ENCODE results near the gene EIF4A3.
A peak's percentile ranks its signal among the peaks of the same experiment; 100 is the strongest.

The EIF4A3 gene

DNA sequence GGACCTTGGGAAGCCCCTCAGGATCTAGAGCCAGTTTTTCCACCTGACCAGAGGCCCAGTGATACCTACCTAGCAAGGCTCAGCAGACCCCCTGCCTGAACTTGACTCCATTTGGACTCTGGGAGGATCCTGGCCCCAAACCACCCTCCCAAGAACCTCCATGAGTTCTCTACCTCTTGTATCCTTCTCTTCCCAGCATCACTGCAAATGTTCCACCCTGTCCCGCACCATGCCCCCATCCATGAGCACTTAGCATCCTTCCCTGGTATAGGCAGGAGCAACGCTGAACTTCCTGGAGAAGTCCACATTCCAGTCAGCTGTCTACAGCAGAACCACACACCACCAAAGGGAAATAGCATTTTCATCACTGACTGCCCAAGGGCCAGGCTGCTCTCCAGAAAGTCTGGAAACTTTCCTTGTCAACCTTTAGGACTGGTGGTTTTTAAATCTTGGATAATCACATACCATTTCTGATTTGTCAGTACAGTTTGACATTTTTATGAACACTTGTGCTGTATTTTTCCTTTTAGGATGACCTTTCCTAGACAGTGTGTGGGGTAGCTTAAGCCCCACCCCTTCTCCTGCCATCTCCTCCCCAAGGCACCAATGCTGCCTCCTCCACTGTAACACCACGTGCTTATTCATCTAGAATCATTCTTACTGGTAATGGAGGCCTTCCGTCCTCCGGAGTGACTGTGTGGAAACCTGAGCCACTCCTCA, 13.9 kb downstream of the EIF4A3 start:
- no peak for DNase-seq (ENCODE audit: low read depth)

- no peak for DNase-seq (ENCODE audit: low read depth)
Measured at GRCh38 chr17:80130992-80131391, 15.9 kb downstream of the EIF4A3 start.

GRCh38 chr17:80129006-80129565, 17.8 kb downstream of the EIF4A3 start:
- DNase-seq (ENCODE audit: low read depth), result no peak

GRCh38 chr17:80126449-80126715, 20.5 kb downstream of the EIF4A3 start:
- DNase-seq (ENCODE audit: low read depth), result no peak

- no peak for DNase-seq (ENCODE audit: low read depth)
Measured at GRCh38 chr17:80125656-80126448, 21.1 kb downstream of the EIF4A3 start.

DNA sequence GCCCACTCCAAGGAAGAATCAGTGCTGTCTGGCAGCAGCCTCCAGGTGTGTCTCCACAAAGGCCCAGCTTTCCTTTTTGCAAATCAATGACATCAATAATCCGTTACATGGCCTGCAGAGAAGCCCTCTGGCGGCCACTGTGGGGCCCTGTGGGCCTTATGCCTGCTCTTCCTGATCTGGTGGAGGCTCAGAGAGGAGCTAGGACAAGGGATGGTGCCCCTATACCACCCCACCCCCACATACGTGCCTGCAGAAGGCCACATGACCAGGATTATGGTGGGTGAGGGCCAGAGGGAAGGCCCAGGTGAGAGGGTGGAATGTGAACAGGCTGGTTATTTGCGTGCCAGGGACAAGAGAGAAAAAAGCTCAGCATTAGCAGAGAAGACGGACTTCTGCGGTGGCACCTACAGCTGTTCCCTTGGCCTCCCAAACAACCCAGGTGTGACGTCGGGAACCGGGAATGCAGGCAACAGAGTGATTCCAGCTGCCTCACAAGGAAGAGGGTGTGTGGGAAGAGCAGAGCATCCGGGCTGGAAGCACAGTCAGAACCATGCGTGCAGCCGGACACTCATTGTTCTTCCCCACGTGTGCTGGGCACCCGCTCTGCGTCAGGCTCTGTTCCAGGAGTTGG, 22.5 kb downstream of the EIF4A3 start:
- peak; percentile 42 for DNase-seq (ENCODE audit: low read depth)

DNA sequence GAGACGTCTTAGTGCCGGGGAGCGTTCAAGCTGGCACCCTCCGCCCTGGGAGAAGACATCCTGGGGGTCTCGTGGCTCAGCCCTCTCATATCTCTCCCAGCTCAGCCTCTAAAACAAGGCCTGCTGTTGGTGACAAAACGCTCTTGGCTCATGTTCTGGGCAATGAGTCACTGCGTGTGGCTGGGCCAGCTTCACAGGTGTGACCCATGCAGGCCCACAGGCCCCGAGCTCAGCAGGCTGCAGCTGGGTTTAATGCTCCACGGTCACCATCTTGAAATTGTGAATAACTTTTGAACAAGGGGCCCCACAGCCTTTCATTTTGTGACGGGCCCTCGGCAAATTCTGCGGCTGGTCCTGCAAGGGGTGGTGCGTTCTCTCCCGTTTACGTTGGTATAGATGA, 23.1 kb downstream of the EIF4A3 start:
- DNase-seq (ENCODE audit: low read depth), result peak; percentile 33

GRCh38 chr17:80122926-80123505, 23.9 kb downstream of the EIF4A3 start:
- DNase-seq (ENCODE audit: low read depth), result no peak

GRCh38 chr17:80122026-80122575, 24.8 kb downstream of the EIF4A3 start:
- DNase-seq (ENCODE audit: low read depth), result no peak

DNA sequence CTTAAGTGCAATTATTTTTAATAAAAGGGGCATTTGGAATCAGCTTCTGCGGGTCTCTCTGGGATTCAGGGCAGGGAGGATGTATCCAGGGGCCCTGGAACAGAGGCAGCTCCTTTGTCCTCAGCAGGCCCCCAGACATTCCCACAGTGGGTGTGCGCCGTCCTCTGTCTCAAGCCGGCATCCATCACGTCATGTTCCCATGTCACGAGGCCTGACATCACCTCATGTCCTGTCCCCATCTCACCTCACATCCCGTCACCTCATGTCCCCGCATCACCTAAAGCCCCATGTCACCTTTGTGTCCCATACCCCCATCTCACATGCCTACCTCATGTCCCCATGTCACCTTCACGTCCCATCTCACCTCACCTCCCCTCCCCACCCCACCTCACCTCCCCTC, 27.1 kb downstream of the EIF4A3 start:
- no peak for DNase-seq (ENCODE audit: low read depth)

DNA sequence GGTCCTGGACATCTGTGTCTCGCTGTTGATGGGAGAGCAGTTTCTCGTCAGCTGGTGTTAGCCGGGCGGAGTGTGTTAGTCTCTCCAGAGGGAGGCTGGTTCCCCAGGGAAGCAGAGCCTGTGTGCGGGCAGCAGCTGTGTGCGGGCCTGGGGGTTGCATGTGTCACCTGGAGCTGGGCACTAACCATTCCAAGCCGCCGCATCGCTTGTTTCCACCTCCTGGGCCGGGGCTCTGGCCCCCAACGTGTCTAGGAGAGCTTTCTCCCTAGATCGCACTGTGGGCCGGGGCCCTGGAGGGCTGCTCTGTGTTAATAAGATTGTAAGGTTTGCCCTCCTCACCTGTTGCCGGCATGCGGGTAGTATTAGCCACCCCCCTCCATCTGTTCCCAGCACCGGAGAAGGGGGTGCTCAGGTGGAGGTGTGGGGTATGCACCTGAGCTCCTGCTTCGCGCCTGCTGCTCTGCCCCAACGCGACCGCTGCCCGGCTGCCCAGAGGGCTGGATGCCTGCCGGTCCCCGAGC, 27.6 kb downstream of the EIF4A3 start:
- DNase-seq (ENCODE audit: low read depth), result no peak

GRCh38 chr17:80118601-80119270, 28.2 kb downstream of the EIF4A3 start:
- no peak for DNase-seq (ENCODE audit: low read depth)

- no peak for DNase-seq (ENCODE audit: low read depth)
Measured at GRCh38 chr17:80117491-80118401, 29.2 kb downstream of the EIF4A3 start.

DNA sequence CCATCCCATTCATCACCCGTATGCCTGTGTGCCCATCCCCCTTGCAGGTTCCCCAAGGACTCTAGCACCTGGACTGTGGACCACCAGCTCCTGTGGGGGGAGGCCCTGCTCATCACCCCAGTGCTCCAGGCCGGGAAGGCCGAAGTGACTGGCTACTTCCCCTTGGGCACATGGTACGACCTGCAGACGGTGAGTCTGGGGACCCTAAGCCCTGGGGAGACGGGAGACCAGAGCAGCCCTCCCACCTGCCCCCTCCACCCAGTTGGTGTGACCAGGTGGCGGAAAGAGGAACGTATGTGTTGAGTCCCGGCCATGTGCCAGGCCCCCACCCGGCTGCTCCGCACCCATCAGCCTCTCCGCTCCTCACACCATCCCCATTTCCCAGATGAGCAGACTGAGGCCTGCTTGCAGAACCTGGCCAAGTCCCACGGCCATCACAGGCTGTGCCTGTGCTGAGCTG, 30.0 kb downstream of the EIF4A3 start:
- DNase-seq (ENCODE audit: low read depth), result no peak

DNA sequence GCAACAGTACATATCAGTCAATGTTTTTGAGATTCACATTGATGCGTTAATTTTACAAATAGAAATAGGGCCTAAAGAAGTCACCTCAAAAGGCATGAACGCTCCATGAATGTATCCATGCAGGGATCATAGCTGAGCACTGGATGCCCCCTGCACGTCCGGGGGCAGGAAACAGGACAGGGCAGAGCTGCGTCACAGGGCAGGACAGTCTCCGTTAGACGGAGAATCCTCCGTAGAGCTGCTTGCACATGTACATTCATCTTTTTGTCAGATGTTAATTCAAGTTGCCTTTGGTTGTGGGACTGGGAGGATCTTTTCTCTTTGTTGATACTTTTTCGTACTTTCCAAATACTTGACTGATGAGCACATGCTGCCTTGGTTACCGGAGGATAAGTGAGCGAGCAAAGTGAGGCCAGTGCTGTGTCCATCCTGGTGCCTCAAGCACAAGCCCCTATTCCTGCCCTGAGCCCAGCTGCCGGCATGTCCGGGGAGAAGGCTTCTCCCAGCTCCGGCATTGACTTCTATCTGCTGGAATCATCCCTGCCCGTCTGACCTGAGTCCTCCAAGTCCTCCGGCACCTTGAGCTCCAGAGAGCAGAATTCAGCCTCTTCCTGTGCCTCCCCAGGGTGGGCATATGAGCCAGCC, 30.5 kb downstream of the EIF4A3 start:
- no peak for DNase-seq (ENCODE audit: low read depth)

GRCh38 chr17:80115159-80115558, 31.8 kb downstream of the EIF4A3 start:
- DNase-seq (ENCODE audit: low read depth), result no peak

GRCh38 chr17:80114758-80115157, 32.2 kb downstream of the EIF4A3 start:
- no peak for DNase-seq (ENCODE audit: low read depth)

- no peak for DNase-seq (ENCODE audit: low read depth)
Measured at GRCh38 chr17:80113033-80113484, 33.9 kb downstream of the EIF4A3 start.

GRCh38 chr17:80112471-80113032, 34.4 kb downstream of the EIF4A3 start:
- no peak for DNase-seq (ENCODE audit: low read depth)

All from ELR (cell line).